Mesothelial cell of epicardium (in vitro differentiated cells): ENCODE results near the gene ALG2. TPM values are rescaled to one million over a fixed set of nuclear protein-coding genes. Genes with fewer than 3 reads are reported as not detected.

Experiments
- DNase-seq, 2 experiments: peaks; one replicate each; pipeline ENCODE4 v3.0.0; 2021; ENCODE audit warnings: low spot score in 2 of 2; ENCODE audit not compliant: unreplicated experiment in 2 of 2
- H3K27ac Mint-ChIP-seq: 2 replicates; pipeline ENCODE4 v1.8.0; 2021; ENCODE audit warnings: mixed read lengths
- H3K27me3 Mint-ChIP-seq: 2 replicates; pipeline ENCODE4 v1.8.0; 2021; ENCODE audit warnings: low read depth, mixed read lengths
- H3K36me3 Mint-ChIP-seq: 2 replicates; pipeline ENCODE4 v1.8.0; 2021; ENCODE audit warnings: mixed read lengths
- H3K4me1 Mint-ChIP-seq: 2 replicates; pipeline ENCODE4 v1.8.0; 2021; ENCODE audit warnings: mixed read lengths
- H3K4me3 Mint-ChIP-seq: 2 replicates; pipeline ENCODE4 v1.8.0; 2021; ENCODE audit warnings: mild to moderate bottlenecking, moderate library complexity, mixed read lengths
- H3K9me3 Mint-ChIP-seq: 2 replicates; pipeline ENCODE4 v1.8.0; 2021; ENCODE audit warnings: mixed read lengths
- total RNA-seq: library from RNA; stranded (reverse); gene quantifications from 3 replicates; pipeline ENCODE4 v1.2.1, GENCODE V29; 2021
- TF ChIP-seq, protein P1 (sequence below): fragments of 200-600 bp; sonication (generic); IDR thresholded peaks from one replicate; pipeline ENCODE4 v1.5.0; 2021; ENCODE audit warnings: antibody characterized with exemption; ENCODE audit not compliant: unreplicated experiment

The ALG2 gene, protein sequence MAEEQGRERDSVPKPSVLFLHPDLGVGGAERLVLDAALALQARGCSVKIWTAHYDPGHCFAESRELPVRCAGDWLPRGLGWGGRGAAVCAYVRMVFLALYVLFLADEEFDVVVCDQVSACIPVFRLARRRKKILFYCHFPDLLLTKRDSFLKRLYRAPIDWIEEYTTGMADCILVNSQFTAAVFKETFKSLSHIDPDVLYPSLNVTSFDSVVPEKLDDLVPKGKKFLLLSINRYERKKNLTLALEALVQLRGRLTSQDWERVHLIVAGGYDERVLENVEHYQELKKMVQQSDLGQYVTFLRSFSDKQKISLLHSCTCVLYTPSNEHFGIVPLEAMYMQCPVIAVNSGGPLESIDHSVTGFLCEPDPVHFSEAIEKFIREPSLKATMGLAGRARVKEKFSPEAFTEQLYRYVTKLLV
- 28.6 to 31.2 TPM (median 29.6 TPM) in 3 replicates for total RNA-seq

DNA sequence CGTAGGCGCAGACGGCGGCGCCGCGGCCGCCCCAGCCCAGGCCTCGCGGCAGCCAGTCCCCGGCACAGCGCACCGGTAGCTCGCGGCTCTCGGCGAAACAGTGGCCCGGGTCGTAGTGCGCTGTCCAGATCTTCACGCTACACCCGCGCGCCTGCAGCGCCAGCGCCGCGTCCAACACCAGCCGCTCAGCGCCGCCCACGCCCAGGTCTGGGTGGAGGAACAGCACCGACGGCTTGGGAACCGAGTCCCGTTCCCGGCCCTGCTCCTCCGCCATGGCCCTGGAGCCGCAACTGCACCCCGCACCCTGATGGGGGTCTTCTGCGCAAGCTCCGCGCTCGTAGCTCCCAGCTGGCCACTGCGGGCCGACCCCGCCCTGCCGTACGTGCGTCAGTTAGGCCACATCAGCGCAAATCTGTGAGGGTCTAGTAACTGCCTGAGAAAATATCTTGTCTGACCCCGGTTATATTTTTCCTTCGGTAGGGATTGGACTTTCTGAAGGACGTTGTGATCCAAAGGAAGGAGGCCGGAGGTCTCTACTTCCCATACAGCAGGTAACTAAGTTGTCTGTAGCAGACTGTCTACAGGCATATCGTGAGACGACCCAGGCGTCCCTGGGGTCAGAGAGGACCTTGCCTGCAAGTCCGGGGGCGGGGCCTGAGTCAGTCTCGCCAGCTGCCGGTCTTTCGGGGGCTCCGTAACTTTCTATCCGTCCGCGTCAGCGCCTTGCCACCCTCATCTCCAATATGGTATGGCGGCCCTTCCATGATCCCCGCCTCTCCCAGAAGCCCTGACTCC is at the start of gene ALG2, which contains the start of gene SEC61B:
ALG2 (minus strand) TSS at position 322 of the 795 bp plus-strand sequence; CDS start at position 274, 48 bp downstream.
SEC61B (plus strand) TSS at position 662 of the 795 bp plus-strand sequence; CDS start at position 744, 82 bp downstream.
- H3K4me1 Mint-ChIP-seq: peaks cover 34% of the 10 kb centered on the region
- peak within 1 kb of the TSS; percentile 100 for H3K27ac Mint-ChIP-seq
- DNase-seq: peak; percentile 84 to 89
- no peaks in the 10 kb centered on the region for H3K27me3 Mint-ChIP-seq
- H3K9me3 Mint-ChIP-seq: no peaks in the 10 kb centered on the region
- peaks cover 25% of the 10 kb centered on the region for H3K36me3 Mint-ChIP-seq
- peak within 1 kb of the TSS; percentile 96 for H3K4me3 Mint-ChIP-seq
- TF ChIP-seq, protein P1, sequence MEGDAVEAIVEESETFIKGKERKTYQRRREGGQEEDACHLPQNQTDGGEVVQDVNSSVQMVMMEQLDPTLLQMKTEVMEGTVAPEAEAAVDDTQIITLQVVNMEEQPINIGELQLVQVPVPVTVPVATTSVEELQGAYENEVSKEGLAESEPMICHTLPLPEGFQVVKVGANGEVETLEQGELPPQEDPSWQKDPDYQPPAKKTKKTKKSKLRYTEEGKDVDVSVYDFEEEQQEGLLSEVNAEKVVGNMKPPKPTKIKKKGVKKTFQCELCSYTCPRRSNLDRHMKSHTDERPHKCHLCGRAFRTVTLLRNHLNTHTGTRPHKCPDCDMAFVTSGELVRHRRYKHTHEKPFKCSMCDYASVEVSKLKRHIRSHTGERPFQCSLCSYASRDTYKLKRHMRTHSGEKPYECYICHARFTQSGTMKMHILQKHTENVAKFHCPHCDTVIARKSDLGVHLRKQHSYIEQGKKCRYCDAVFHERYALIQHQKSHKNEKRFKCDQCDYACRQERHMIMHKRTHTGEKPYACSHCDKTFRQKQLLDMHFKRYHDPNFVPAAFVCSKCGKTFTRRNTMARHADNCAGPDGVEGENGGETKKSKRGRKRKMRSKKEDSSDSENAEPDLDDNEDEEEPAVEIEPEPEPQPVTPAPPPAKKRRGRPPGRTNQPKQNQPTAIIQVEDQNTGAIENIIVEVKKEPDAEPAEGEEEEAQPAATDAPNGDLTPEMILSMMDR: no peak

DNA sequence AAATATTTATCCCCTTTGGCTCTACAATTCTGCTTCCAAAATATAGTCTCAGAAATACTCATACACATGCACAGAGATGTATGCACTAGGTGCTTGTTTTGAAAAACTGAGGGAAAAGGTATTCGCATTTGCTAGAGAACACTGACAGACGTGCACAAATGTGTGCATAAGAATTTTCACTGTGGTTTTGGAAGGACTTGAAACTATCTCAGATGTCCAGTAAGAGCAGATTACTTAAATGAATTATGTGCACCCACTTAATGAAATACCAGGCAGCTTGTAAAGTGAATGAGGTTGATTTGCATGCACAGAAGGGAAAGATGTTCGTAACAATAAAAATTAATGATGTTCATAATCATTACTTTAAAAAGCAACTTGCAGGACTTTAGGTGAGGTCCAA is 48.7 kb upstream of the ALG2 start:
- no peaks in the 10 kb centered on the region for H3K27me3 Mint-ChIP-seq
- no peak overlapping the region for H3K27ac Mint-ChIP-seq
- no peak overlapping the region for H3K4me3 Mint-ChIP-seq
- H3K9me3 Mint-ChIP-seq: peaks cover 6% of the 10 kb centered on the region
- DNase-seq: no peak
- TF ChIP-seq, protein P1: no peak
- peaks cover 4% of the 10 kb centered on the region for H3K4me1 Mint-ChIP-seq
- H3K36me3 Mint-ChIP-seq: no peaks in the 10 kb centered on the region

DNA sequence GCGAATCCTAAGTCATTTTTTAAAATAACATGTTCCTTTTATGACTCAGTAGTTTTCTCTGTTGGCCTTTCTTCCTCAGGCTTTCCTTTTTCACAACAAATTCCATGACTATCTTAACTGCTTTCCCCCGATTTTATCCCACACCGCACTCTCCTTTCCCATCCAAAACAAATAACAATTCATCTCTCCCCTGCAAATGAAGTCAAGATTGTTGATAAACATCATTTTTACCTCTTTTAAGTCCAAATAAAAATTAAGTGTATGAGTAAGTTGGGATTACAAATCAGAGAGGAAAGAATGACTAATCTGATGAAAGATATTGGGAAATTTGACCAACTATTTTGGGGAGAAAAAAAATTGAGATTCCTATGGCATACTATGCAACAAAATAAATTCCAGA is 47.7 kb upstream of the ALG2 start:
- Mint-ChIP-seq H3K4me1 (peaks cover 4% of the 10 kb centered on the region), H3K27me3 (no peaks in the 10 kb centered on the region), H3K36me3 (no peaks in the 10 kb centered on the region), H3K9me3 (peaks cover 6% of the 10 kb centered on the region), H3K27ac (no peak overlapping the region), H3K4me3 (no peak overlapping the region)
- TF ChIP-seq, protein P1: no peak
- no peak for DNase-seq

DNA sequence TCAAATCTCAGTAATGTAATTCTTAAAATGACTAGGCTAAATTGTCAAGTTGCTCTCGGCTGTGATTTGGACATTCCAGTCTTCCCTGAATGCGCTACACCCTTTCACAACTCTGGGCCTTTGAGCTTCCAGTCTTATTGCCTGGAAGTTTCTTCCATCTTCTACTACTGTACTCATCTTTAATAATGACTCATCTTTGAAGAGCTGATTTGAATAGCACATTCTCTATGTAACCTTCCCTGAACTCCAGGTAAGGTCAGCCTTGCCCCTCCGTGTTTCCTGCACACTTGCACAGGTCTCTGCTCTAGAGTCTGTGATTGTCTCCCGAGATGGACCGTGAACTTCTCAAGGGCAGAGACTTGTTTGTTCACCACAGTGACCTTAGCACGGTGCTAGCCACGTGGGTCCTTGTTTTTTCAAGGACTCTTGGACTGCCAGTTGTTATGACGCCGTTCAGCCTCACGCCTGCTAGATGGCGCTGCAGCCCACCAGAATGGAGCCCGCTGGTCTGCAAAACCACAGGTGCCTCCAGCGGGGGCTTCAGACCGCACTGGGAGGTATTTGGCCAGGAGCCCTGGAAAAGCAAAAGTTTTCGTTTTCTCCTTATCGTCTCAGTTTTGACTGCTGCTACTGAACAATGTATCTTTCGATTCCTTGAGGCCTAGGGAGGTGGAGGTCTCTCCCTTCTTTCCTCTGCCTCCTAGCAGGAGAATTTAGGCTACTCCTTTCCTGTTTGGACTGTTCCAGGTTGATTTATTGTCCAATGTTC is 44.7 kb upstream of the ALG2 start:
- DNase-seq: peak; percentile 68 to 85
- TF ChIP-seq, protein P1: peak; percentile 84
- Mint-ChIP-seq H3K27me3 (no peaks in the 10 kb centered on the region), H3K4me1 (peaks cover 4% of the 10 kb centered on the region), H3K9me3 (peaks cover 10% of the 10 kb centered on the region), H3K4me3 (no peak overlapping the region), H3K36me3 (no peaks in the 10 kb centered on the region), H3K27ac (no peak overlapping the region)

DNA sequence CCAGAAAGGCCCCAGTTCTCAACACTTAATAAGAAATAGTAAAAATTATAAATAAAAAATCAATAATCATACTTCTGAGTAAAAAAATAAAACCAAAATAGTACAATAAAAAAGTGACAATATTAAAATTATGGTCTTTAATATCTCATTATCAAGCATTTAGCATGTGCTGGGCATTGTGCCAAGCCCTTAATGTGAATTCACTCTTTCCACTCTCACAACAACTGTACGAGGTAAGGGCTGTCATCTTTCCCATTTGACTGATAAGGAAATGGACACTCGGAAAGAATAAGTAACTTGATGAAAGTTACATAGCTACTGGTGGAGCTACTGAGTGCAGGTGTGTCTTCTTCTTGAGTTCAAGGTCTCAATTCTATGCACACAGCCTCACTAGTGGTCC is 43.9 kb upstream of the ALG2 start:
- Mint-ChIP-seq H3K27me3 (no peaks in the 10 kb centered on the region), H3K4me1 (peaks cover 4% of the 10 kb centered on the region), H3K36me3 (no peaks in the 10 kb centered on the region), H3K4me3 (no peak overlapping the region), H3K9me3 (peaks cover 10% of the 10 kb centered on the region), H3K27ac (no peak overlapping the region)
- TF ChIP-seq, protein P1: no peak
- DNase-seq: no peak
